NCI-H2107 treated with DMSO at 0.1 percent for 48 hours (cell line): Measurements from ENCODE around the gene ATP4A.

Experiments used
- DNase-seq: peaks from one replicate; lab custom pipeline; 2025; ENCODE audit not compliant: unreplicated experiment; lab: John Stamatoyannopoulos, UW

Gene ATP4A

DNA sequence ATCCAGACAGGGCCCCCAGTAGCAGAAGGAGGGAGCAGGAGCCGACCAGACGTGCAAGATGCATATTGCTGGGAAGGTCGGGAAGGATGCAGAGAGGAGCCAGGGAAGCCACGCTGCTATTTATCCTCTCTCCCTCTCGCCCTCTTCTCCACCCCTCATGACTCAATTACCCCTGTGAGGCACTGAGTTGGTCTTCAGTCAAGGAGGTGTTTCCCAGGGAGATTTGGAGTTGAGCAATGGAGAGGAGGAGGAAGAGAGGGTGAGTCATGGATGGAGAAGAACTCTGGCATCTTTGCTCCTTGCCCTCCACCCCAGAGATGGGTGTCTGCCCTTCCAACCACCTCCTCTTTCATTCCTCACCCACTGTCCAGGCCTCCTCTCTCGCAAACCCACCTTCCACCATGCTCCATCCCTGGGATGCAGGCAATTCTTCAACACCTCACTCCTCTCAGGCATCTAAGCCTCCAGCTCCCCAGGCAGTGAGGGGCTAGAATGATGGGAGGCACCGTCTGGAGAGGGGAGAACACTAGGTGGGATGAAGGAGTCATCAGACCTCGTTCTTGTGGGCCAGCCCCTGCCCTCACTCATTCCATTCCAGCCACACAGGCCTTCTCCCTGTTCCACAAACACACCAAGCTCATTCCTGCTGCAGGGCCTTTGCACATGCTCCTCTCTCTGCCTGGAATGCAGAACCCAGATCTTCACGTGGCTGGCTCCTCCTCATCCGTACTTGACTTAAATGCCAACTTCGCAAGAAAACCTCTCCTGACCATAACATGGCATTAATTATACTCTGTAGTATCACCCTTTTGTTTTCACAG is 35.0 kb downstream of the ATP4A start, which contains the start of gene SBSN:
SBSN (minus strand) TSS at position 94 of the 821 bp plus-strand sequence; CDS start at position 64, 30 bp downstream.
- no peak for DNase-seq

DNA sequence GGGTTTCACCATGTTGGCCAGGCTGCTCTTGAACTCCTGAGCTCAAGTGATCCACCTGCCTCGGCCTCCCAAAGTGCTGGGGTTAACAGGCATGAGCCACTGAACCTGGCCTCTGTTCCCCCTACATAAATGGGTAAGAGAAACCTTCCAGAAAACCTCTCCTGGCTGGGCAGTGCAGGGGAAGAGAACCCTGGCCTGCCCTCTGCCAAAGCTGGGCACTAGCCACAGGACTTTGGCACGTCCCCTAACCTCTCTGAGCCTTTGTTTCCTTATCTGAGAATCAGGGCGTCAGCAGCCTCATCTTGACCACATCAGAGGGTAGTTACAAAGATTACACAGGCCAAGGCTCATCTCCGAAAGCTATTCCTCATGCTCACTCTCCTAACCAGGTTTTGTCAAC is 37.6 kb downstream of the ATP4A start:
- DNase-seq = no peak

DNA sequence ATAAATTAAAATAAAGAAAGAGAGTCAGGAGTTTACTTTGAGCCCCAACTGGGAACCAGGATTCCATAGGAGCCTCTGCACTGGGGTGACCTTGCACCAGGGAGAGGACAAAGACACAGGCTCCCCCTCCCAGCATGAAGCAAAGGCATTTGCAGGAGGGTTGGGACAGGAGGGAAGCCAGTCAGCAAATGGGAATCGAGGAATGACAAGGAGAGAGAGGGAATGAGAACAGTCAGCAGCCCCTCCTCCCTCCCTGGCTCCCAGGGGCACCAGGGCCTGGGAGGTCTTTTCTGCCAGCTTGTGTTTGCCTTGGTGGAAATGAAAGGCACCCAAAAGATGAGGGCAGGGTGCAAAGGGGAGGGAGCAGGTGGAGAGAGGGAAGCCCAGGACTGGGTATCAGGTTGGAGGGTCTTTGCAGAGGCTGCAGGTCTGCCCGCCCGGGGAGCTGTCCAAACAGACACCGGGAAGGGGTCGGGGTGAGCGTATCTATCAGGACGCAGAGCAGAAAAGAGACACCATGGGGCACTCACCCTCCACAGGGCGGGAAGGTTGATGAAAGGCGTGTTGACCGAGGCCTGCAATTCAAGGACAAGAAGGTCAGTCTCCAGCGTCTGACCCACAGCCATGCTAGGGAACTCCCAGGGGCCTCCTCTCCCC is 39.1 kb downstream of the ATP4A start:
- DNase-seq = no peak

DNA sequence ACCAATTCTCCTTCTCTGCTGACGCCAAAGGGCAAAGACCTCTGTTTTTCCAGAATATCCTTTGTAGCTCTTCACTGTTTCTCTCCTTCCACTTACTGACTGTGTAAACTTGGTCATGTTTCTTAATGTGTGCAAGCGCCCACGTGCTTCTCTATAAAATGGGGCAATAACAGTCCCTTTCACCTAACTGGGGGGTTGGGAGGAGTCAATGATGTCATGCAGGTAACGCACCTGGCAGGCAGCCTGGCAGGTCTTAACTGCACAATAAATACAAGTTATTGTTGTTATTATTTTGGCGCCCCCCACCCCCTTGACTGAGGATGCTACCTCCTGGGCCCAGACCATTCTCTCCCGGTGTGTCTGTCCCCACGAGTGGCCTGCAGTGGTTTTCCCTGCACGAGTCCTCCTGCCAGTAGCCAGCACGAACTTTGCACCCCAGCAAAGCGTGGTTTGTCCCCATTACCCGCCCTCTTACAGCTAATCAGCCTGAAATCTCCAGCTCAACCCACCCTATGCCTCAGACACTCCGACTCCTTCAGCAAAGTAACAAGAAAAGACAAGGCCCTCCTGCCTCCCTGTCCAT is 40.6 kb downstream of the ATP4A start:
- DNase-seq = no peak

DNA sequence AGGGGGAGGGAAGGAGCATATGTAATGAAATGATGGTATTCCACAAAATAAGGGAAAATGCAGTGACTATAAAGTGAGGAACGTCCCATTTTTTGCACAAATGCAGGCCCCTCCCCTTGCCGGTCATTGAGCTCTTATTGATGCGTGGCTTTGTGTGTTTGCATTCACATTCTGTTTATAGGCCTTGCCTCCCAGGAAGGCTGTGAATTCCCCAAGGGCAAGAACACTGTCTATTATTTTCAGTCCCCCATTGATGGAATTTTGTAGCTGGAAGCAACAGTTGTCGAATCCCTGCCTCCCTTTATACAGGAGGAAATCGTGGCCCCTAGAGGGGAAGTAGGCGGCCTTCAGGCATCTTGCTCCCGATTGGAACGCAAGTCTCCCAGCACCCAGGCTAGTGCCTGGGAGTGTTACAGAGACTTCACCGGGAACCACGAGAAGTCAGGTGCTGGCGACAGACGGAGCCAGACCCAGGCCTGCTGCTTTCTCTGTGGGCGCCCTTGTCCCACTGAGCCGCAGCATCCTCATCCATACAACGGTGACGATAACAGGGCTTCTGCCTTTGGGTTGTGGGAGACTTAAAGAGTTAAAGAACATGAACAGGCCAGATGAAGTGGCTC is 42.2 kb downstream of the ATP4A start:
- no peak for DNase-seq

DNA sequence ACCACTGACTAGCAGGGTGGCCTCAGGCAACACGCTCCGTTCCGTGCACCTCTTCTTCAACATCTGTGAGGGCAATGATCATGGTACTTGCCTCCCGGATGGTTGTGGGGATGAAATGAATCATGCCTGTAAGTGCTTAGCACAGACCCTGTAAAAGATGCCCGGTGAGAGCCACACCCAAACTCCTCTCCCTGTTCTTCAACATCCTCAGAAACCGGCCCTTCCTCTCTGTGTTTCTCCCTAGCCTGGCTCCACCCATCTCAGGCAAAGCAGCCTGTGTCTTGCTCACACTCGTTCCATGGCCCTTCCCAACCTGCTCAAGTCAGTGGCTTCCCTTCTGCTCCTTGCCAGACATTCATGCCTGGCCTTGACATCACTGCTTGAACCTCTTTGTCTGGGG is 44.2 kb downstream of the ATP4A start:
- no peak for DNase-seq

DNA sequence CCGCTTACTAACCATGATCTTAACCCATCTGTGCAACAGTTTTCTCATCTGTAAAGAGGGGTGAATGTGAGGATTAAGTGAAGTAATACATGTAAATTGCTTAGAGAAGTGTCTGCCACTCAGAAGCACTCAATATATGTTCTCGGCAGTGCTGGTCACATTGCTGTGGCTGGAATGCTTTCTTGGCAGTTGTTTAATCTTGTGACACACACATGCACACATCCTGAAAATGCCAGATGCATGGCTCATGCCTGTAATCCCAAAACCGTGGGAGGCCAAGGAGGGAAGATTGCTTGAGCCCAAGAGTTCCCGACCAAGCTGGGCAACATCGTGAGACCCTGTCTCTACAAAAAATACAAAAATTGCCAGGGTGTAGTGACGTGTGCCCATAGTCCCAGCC is 45.1 kb downstream of the ATP4A start:
- DNase-seq = no peak

DNA sequence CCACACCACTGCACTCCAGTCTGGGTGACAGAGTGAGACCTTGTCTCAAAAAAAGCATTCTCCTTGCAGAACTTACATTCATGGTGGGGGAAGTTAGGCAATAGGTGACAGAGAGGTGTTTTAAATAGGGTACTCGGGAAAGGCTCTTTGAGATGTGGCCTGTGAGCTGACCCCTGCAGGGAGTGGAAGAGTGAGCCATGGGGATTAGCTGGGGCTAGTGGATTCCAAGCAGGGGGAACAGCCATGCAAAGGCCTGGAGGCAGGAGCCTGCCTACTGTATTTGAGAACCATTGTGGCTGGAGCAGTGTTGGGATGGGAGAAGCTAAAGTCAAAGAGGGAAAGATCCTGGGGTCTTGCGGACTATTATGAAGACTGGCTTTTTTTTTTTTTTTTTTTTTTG is 46.1 kb downstream of the ATP4A start:
- DNase-seq = no peak

DNA sequence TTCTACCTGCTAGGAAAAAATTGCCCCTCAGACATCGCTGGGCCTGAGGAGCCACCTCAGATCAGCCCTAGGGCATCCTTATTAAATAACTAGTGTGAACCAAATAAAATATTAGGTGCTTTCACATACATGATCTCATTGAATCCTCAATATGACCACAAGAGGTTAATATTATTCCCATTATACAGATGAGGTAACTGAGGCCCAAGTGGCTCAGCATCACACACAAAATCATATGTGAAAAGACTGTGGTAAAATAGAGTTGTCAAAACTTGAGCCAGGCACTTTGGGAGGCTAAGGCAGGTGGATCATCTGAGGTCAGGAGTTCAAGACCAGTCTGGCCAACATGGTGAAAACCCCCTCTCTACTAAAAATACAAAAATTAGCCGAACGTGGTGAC is 47.1 kb downstream of the ATP4A start:
- no peak for DNase-seq

DNA sequence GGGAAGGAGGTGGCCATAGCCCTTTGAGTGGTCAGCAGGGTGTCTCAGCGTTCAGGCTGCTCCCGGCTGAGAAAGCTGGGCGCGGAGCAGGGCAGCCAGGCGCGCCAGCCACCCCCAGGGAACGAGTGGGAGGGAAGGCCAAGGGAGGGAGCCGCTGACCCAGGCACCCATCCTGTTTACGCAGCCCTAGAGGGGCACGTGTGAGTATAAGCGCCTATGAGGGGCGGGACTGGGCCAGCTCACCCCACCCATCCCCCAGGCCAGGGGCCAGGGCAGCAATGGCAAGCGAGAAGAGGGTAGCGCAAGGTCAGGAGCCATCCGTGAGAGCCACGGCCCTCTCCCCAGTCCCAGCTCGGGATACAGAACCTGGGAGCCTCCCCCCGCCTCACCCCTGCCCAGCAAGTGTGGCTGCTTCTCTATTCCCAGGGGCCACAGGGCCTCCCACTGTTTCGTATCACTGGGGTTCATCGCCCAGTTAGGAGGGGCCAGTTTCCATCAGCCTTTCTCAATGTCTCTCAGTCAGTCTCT is 49.1 kb downstream of the ATP4A start:
- DNase-seq = no peak

DNA sequence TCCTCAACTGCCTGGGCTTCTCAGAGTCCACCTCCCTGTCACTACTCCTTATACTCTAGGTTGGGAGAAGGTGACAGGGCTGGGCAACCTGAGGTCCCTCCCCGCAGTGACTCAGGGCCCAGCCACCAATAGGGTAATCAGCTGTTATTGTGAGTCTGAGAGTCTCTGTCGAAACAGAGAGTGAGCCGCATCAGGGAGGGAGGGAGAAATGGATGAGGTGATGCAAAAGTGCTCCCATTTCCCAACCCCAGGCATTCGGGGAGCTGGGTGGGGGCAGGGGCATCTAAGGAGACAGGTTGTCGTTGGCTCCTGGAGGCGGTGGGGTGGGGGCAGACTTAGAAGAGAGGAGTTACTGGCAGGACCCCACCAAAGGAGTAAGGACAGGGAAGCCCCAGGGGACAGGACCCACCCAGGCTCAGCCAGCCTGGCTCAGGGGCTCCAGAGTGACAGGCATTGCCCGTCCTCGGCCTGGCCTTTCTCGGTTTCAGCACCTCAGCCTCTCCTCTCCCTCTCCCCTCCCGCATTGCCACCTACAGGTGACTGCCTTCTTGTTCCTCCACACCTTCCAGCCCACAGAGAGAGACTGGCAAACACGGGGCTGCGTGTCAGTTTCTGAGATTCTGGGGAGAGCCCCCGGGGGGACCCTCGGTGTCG is 49.7 kb downstream of the ATP4A start, which contains the start of gene DMKN:
DMKN (minus strand) TSS at position 22 of the 654 bp plus-strand sequence. CDS start 174 bp downstream, outside the sequence.
- DNase-seq = no peak

DNA sequence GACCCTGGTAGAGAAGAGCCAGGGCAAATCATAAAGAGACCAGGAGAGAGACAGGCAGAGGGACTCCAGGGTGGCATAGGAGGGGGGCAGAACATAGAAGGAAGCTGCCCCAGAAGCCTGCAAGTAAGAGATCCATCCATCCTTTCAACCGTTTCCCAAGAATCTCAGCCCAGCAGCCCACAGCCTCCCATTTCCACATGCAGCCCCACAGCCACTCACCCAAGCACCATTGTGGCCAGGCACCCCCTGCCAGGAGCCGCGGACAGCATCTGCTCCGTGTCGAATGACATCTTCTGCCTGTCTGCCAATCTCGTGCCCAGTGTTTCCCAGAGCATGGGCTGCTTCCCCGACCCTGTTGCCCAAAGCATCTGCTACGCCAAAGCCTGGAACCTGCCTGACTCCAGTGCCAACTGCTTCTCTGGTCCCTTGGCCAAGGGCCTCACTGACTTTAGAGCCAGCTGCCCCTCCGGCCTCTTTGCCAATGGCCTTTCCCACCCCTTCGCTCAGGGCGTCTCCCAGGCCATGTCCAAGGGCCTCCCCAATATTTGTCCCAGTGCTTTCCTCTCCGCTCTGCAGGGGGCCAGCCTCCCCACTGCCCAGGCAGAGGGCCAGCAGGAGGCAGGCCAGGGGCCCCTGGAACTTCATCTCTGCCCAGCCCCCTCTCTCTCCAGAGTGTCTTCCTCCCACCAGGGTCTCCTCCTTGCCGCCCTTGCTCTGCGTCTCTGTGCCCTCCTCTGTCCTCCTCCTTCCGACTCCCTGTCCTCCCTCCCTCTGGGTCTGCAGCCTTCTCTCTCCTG is 50.4 kb downstream of the ATP4A start:
- DNase-seq = no peak

DNA sequence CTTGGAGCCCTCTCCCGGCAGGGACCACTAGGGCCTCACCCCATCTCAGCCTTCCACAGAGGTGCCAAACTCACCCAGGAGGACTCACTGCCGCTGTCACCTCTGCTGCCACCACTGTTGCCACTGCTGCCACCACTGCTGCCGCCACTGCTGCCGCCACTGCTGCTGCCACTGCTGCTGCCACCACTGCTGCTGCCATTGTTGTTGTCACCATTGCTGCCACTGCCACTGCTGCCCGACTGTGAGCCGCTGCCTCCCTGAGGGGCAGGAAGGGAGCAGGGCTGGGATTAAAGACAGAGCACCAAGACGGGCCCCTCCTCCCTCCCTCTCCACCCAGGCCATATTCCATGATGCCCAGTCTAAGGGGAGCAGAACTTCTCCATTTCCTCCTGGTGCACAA is 52.1 kb downstream of the ATP4A start:
- no peak for DNase-seq

DNA sequence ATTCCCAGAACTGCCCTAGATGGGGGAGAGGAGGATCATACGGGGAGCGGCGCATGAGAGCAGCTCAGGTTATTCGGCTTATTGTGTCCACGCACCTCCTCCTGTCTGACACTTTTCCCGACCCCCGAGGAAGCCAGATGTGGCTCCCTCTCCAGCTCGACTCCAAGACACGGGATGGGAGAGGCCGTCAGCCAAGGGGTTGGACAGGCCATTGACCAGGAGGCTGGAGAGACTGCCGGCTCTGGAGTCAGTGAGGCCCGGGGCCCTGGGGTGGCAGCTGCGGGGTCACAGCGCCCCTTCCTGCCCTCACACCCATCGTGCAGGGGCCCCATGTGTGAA is 52.9 kb downstream of the ATP4A start:
- no peak for DNase-seq

DNA sequence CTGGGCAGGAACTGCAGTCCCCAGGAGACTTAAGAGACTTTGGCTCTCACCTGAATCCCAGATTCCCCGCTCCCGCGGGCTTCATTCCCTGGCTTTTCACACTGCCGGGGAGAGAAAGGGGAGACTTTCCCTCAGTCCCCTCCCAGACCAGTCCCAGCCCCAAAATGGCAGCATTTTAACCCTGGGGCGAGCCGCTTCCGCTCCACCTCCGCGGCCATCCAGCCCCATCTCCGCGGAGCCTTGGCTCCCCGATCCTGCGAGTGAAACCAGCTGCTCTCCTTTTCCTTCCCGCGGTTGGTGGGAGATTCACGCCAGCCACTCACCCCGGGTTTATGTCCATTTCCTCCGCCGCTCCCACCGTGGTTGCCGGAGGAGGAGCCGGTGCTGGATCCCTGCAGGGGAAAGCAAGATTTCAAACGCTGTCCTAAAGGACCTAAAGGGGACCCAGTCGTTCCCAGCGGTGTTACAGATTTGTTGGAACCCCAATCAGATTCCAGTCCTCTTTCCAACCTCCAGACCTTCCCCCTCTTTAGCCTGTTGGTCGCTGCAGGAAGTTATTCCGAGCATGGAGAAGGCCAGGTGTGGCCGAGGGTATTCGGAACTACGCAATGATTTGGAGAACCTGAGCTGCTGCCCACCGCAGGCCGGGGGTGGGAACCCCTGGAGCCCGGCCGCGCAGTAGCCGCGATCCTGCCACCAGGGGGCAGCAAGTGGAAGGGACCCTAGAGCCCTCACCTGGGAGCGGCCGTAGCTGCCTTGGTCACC is 53.4 kb downstream of the ATP4A start:
- DNase-seq = peak; percentile 19

DNA sequence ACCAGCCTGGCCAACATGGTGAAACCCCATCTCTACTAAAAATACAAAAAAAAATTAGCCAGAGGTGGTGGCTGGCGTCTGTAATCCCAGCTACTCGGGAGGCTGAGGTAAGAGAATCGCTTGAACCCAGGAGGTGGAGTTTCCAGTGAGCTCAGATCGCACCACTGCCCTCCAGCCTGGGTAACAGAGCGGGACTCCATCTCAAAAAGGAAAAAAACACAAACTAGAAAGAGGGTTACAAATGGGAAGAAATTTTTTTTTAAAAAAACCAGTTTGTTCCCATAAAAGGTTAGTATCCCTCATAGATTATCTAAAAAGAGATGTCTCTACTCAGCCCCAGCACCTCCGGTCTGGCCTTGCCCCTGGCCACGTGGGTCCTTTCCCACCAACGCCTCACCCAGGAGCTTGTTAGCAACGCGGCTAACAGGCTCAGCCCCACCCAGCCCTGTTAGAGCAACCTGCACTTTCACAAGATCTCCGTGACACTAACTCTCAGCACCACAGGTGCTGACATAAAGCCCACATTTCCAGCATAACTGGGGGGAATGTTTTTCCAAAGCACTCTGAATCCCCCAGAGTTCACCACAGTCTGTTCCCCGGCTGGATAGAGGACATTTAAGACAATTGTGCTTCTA is 54.3 kb downstream of the ATP4A start:
- DNase-seq = no peak

DNA sequence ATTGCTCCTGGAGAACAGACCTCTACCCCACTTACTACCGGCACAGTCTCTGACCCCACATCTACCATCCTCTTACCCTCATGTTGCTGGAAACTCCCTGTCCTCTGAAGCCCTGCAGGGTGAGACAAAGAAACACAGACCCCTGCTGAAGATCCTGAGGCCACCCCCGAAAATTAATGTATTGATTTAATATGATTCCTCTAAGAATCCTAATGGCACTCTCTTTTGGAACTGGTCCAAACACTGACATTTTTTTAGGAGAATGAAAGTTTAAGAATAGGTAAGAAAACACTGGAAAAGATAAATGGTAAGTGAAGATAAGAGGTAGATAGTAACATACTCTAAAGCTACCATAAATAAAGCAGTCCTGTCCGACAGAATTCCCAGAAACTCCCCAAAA is 55.3 kb downstream of the ATP4A start:
- DNase-seq = no peak

DNA sequence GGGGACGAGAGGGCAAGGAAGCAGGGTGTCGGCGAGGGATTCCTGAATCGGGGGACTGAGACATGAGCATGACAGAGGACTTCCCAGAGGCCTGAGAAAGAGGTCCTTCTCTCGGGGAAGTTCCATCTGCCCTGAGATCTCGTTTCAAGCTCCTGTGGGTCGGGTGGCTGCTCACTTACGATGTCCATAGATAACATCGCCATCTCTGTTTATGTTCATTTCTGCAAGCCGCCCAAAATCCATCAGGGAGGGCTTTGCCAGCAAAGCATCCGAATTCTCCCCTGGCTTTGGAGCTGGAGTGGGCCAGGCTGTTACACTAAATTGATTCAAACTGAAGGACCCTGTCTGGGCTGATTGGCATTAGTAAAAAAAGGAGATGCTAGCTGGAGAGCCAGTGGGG is 55.9 kb downstream of the ATP4A start:
- no peak for DNase-seq

DNA sequence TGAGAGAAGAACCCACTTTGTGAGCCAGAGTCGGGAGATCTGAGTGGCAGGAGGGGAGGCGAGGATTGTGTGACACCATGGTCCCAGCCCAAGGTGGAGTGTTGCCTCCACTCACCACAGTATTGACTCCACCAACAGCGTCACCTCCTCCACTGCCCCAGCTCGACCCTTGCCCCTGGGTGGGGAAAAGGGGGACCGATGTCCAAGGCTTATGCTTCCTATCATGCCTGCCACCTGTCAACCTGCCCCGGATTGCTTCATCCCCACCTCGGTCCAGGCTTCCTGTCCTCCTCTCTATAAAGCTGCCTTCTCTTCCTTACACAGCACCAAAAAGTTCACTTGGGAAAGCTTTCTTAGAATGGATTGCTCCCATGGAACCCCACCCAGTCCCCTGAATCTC is 57.4 kb downstream of the ATP4A start:
- no peak for DNase-seq
